Body of pancreas (tissue), 4 donors: ENCODE data around the gene TBC1D22B. TPM values are rescaled to one million over a fixed set of nuclear protein-coding genes. Genes with fewer than 3 reads are reported as not detected.

Experiments used
- ATAC-seq: fragments of 150-250 bp; one replicate; pipeline ENCODE4 v1.9.1; 2016
- DNase-seq, 4 donors: peaks; one replicate each; pipeline ENCODE4 v3.0.0-alpha.2; 2019
- H3K27ac ChIP-seq, 4 donors: fragments of 200-600 bp; sonication (generic); 1 replicate in 3 of 4; 2 replicates in 1 of 4; pipeline versions ENCODE4 v1.5.1 to v1.6.1; 2016 to 2019; ENCODE audit warnings: mild to moderate bottlenecking in 1 of 4, mixed read lengths in 1 of 4, moderate library complexity in 1 of 4
- H3K27me3 ChIP-seq, 2 donors: fragments of 200-600 bp; sonication (generic); one replicate each; pipeline ENCODE4 v1.6.0; 2016; ENCODE audit warnings: mild to moderate bottlenecking in 1 of 2
- H3K36me3 ChIP-seq, 2 donors: fragments of 200-600 bp; sonication (generic); replicated peaks in 1 of 2; 2 replicates each; pipeline ENCODE4 v1.5.1; 2016; ENCODE audit warnings: low read depth in 2 of 2; ENCODE audit not compliant: insufficient read depth in 1 of 2
- H3K4me1 ChIP-seq: fragments of 200-600 bp; sonication (generic); one replicate; pipeline ENCODE4 v1.6.0; 2016
- H3K4me3 ChIP-seq, 2 donors: fragments of 200-600 bp; sonication (generic); 1 replicate in 1 of 2; 2 replicates in 1 of 2; pipeline ENCODE4 v1.5.1; 2016 to 2019
- H3K9me3 ChIP-seq, 3 donors: fragments of 200-600 bp; sonication (generic); 1 replicate in 2 of 3; 2 replicates in 1 of 3; pipeline ENCODE4 v1.5.1; 2016
- POLR2A ChIP-seq, 3 donors: fragments of 450-650 bp; IDR thresholded peaks; one replicate each; pipeline ENCODE4 v1.6.1; 2016; ENCODE audit warnings: antibody characterized with exemption in 3 of 3, mild to moderate bottlenecking in 2 of 3
- WGBS, 2 donors: methylation state at CpG; one replicate each; pipeline ENCODE4 v1.1.5; 2017; 5-methylcytosine and 5-hydroxymethylcytosine counted together
- intact Hi-C: fragments of 100-400 bp; cut with DNase I; formaldehyde crosslinking; loops from one replicate; pipeline ENCODE4 v1.15.1; 2023
- total RNA-seq, 2 donors: library from RNA; depleted of rRNA; stranded (reverse); fragments of >200 nt; gene quantifications; one replicate each; pipeline ENCODE4 v1.1.0, GENCODE V29; 2016
- TF ChIP-seq, protein P1 (sequence below), 7 experiments: fragments of 450-650 bp in 4 of 7; fragments of 200-600 bp in 3 of 7; sonication (generic) in 3 of 7; IDR thresholded peaks; one replicate each; pipeline ENCODE4 v1.5.1; 2016 to 2019; ENCODE audit warnings: antibody characterized with exemption in 7 of 7

TBC1D22B gene
- total RNA-seq, 2 donors from 2014 or later = 8.0 to 8.2 TPM

DNA sequence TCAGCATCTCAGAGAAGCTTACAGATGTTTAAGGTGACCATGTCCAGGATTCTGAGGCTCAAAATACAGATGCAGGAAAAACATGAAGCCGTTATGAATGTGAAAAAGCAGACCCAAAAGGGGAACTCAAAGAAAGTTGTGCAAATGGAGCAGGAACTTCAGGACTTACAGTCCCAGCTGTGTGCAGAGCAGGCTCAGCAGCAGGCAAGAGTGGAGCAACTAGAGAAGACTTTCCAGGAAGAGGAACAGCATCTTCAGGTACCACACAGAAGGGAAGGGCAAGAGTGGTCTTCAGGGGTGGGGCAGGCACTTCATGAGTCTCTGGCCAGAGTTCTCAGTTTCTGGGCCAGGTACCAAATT is 111.4 kb downstream of the TBC1D22B start:
- H3K27ac ChIP-seq = peak overlapping the region in 2 of 4 donors; percentile 31 to 44
- no peaks in the 10 kb centered on the region for H3K36me3 ChIP-seq
- ATAC-seq = no peak

DNA sequence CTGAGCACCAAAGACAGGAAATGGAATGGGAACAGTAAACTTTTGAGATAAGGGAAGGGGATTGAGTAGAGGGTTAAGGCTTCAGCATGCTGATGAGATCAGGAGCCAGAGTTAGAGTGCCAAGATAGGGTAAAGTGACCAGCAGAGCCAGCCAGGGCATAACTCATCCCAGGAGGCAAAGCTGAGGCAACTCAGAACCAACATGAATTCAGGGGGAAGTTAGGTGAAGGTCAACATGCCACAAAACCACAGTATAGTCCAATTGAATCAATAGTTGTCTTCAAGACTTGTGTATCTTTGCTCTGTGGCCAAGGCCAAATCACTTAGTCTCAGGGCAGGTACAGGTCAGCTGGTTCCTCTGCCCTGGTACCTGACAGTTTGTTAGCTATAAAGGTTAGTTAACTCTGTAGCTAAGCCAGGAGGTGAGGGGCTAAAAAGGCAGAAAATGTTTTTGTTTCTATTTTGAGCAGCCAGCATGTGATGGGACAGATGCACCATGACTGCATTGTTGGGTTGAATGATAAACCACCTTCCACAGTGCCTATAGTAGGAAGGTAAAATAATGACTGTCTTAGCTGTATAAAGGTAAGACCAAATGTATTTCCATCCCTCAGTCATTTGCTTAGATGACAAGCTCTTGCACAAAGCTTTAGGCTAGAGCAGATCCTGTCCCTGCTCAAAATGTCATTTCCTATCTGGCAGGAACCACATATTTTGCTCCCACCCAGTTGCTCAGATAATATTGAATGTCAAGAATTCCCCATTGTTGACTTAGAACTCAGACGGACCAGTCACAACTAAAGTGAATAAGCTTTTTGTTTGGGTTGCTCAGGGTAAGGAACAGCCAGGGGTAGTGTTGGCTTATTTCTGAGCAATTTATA is 112.0 kb downstream of the TBC1D22B start:
- H3K27me3 ChIP-seq = no peaks in the 10 kb centered on the region
- TF ChIP-seq POLR2A (IDR thresholded peaks at IDR 0.05) = no peak
- TF ChIP-seq, protein P1, sequence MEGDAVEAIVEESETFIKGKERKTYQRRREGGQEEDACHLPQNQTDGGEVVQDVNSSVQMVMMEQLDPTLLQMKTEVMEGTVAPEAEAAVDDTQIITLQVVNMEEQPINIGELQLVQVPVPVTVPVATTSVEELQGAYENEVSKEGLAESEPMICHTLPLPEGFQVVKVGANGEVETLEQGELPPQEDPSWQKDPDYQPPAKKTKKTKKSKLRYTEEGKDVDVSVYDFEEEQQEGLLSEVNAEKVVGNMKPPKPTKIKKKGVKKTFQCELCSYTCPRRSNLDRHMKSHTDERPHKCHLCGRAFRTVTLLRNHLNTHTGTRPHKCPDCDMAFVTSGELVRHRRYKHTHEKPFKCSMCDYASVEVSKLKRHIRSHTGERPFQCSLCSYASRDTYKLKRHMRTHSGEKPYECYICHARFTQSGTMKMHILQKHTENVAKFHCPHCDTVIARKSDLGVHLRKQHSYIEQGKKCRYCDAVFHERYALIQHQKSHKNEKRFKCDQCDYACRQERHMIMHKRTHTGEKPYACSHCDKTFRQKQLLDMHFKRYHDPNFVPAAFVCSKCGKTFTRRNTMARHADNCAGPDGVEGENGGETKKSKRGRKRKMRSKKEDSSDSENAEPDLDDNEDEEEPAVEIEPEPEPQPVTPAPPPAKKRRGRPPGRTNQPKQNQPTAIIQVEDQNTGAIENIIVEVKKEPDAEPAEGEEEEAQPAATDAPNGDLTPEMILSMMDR (IDR thresholded peaks at IDR 0.05) = no peak
- intact Hi-C loops = loop anchor here (10.0 kb wide), 1 partner anchor 195 kb away; no protein-coding TSS in a partner anchor
- H3K36me3 ChIP-seq = no peaks in the 10 kb centered on the region
- ATAC-seq (no peak), DNase-seq (no peak)
- H3K4me1 ChIP-seq = peaks cover 35% of the 10 kb centered on the region
- 24 to 47% methylated on average over 1 of the region's 1 CpG for WGBS, 2 donors
- H3K27ac ChIP-seq = peak overlapping the region in 2 of 4 donors; percentile 31 to 54
- H3K9me3 ChIP-seq = no peaks in the 10 kb centered on the region
- H3K4me3 ChIP-seq = no peak overlapping the region

More for the DNA sequence above, 111.4 kb downstream of the TBC1D22B start:
- Histone ChIP-seq H3K27me3 (no peaks in the 10 kb centered on the region), H3K4me3 (no peak overlapping the region), H3K9me3 (no peaks in the 10 kb centered on the region), H3K4me1 (peaks cover 35% of the 10 kb centered on the region)
- DNase-seq = no peak
- WGBS, 2 donors = 67 to 100% methylated on average over 1 of the region's 1 CpG
- intact Hi-C loops = no loop called here
- no peak for TF ChIP-seq POLR2A (IDR thresholded peaks at IDR 0.05)
- TF ChIP-seq, protein P1 (IDR thresholded peaks at IDR 0.05) = no peak

DNA sequence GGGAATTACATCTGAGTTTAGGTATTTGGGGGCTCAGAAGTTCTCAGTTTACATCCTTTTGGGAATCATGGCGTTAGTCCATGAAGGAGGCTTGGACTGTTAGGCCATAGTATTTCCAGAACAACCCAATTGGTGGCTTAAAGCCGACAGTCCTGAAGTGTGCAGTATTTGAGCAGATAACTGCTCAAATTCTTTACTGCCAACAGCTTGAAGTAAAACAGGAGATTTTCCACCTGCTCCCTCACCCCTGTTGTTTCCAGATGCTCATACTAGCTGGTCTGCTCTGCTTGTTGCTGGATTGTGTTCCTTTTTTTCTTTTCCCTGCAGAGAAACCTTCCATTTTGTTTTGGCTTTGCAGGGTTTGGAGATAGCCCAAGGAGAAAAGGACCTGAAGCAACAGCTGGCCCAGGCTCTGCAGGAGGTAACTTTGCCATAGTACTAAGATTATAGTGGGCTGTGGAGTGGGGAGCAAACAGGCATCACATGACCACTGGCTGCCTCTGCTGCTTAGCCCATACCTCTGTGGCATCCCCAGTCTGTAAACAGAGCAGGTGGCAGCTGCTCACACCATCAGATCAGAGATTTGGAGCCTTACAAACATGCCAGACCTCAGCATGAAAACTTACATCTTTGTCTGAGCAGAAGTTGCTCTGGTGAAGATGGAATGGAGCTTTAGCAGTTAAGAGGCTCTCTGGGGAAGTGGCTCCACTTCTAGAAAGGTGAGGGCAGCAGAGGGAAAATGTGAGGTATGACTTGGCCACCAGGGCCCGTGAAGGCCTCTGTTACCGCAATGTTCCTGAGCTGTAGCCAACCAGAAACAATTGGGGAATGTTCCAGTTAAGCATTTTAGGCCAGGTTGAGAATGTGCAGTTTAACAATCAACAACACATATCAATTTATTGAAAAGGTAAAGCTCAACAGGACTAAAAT is 113.8 kb downstream of the TBC1D22B start:
- Histone ChIP-seq H3K4me3 (no peak overlapping the region), H3K9me3 (no peaks in the 10 kb centered on the region), H3K27ac (peak overlapping the region in 3 of 4 donors; percentile 7 to 54 (median 51)), H3K4me1 (peaks cover 23% of the 10 kb centered on the region), H3K27me3 (no peaks in the 10 kb centered on the region), H3K36me3 (no peaks in the 10 kb centered on the region)
- DNase-seq (peak in 2 of 4 donors; percentile 7 to 13), ATAC-seq (peak; percentile 37)
- TF ChIP-seq, protein P1 (IDR thresholded peaks at IDR 0.05) = peak in 1 of 7 experiments; percentile 20
- TF ChIP-seq POLR2A (IDR thresholded peaks at IDR 0.05) = no peak
- intact Hi-C loops = loop anchor here (10.0 kb wide), 1 partner anchor 193 kb away; no protein-coding TSS in a partner anchor
- 69 to 74% methylated on average over 4 of the region's 4 CpGs for WGBS, 2 donors

DNA sequence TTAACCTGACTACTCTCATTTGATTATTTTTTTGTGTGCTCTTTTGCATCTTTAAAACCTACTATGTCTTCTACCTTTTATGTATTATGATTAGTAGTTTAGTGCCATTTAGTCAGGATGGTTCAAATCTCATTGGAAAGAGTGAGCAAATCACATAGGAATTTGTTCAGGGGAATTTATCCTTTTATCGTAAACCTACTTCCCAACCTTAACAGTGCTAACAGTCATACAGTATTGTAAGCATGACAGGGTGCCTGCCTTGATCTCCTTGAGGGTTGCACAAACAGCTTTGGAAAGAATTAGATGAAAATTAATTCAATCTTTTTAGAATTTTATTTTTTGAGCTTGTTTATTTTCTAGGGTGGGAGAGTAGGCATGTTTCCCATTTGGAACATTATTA is 114.5 kb downstream of the TBC1D22B start:
- intact Hi-C loops = loop anchor here (10.0 kb wide), 1 partner anchor 193 kb away; no protein-coding TSS in a partner anchor
- DNase-seq (no peak), ATAC-seq (peak; percentile 78)
- peak overlapping the region in 3 of 4 donors; percentile 7 to 54 (median 51) for H3K27ac ChIP-seq
- no peaks in the 10 kb centered on the region for H3K36me3 ChIP-seq
- peaks cover 20% of the 10 kb centered on the region for H3K4me1 ChIP-seq
- H3K4me3 ChIP-seq = no peak overlapping the region
- no peaks in the 10 kb centered on the region for H3K27me3 ChIP-seq
- TF ChIP-seq POLR2A (IDR thresholded peaks at IDR 0.05) = no peak
- TF ChIP-seq, protein P1 (IDR thresholded peaks at IDR 0.05) = no peak
- H3K9me3 ChIP-seq = no peaks in the 10 kb centered on the region
- WGBS, 2 donors = 68 to 70% methylated on average over 1 of the region's 1 CpG
